Right lobe of liver (tissue), 6 donors: ENCODE results near the gene CDKL1. TPM values are rescaled to one million over a fixed set of nuclear protein-coding genes. Genes with fewer than 3 reads are reported as not detected.

ENCODE experiments used
- ATAC-seq, 4 donors: fragments of 200-7000 bp; cut with Tn5 transposase; one replicate each; pipeline ENCODE4 v1.9.1; 2020; ENCODE audit warnings: mild to moderate bottlenecking in 4 of 4, moderate library complexity in 4 of 4
- DNase-seq, 3 donors: peaks; one replicate each; pipeline ENCODE4 v3.0.0-alpha.2; 2020
- H3K27ac ChIP-seq, 3 donors: fragments of 200-600 bp; one replicate each; pipeline ENCODE4 v1.8.0; 2022
- H3K27me3 ChIP-seq, 2 donors: fragments of 200-600 bp; one replicate each; pipeline ENCODE4 v1.8.0; 2022
- H3K36me3 ChIP-seq, 4 donors: fragments of 200-600 bp; sonication (generic) in 1 of 4; one replicate each; pipeline versions ENCODE4 v1.5.1 to v1.8.0; 2017 to 2022; ENCODE audit warnings: control low read depth in 1 of 4
- H3K4me1 ChIP-seq, 4 donors: fragments of 200-600 bp; sonication (generic) in 1 of 4; one replicate each; pipeline versions ENCODE4 v1.5.1 to v1.8.0; 2017 to 2022; ENCODE audit warnings: control low read depth in 1 of 4
- H3K4me3 ChIP-seq, 3 donors: fragments of 200-600 bp; one replicate each; pipeline ENCODE4 v1.8.0; 2022
- H3K9me3 ChIP-seq, 4 donors: fragments of 200-600 bp; sonication (generic) in 1 of 4; one replicate each; pipeline versions ENCODE4 v1.5.1 to v1.8.0; 2017 to 2022; ENCODE audit warnings: control low read depth in 1 of 4
- CTCF ChIP-seq, 4 donors: fragments of 200-600 bp in 3 of 4; fragments of 450-650 bp in 1 of 4; IDR thresholded peaks; one replicate each; pipeline versions ENCODE4 v1.5.1 to v1.8.0; 2016 to 2022; ENCODE audit warnings: antibody characterized with exemption in 4 of 4, mild to moderate bottlenecking in 2 of 4
- POLR2A ChIP-seq: fragments of 450-650 bp; IDR thresholded peaks from one replicate; pipeline ENCODE4 v1.6.1; 2017; ENCODE audit warnings: antibody characterized with exemption, mild to moderate bottlenecking
- WGBS: methylation state at CpG from one replicate; pipeline ENCODE4 v1.1.6; 2018; ENCODE audit warnings: low coverage, low lambda C conversion rate; ENCODE audit not compliant: insufficient coverage; ENCODE audit errors: missing lambda C conversion rate; 5-methylcytosine and 5-hydroxymethylcytosine counted together
- intact Hi-C, 2 donors: fragments of 100-400 bp; cut with DNase I; formaldehyde crosslinking; loops; one replicate each; pipeline versions ENCODE4 v1.11.2 to v1.14.1; 2022
- total RNA-seq, 6 experiments: library from RNA; depleted of rRNA in 2 of 6; stranded (reverse); fragments of >200 nt in 2 of 6; fragmentation: NEBNext Ultra II Directional in 3 of 6; extraction: Animal tissue kit (Norgen Biotek cat#: 25700) in 3 of 6; gene quantifications; one replicate each; pipeline versions ENCODE4 v1.1.0 to v1.2.4, GENCODE V29; 2016 to 2023
- donor health status: DM: no; HTN: yes; CAD: no.
- donor health status: DM: no; HTN: no; CAD: no.
- donor health status: DM: no; HTN: no; CAD: no.
- donor health status: DM: no; HTN: yes; CAD: no.
- donor health status: DM: no; HTN: yes; CAD: no.

CDKL1 gene
- total RNA-seq, 6 experiments from 2014 or later = 1.1 to 4.5 (median 2.8) TPM

- DNase-seq (no peak), ATAC-seq (no peak)
- Histone ChIP-seq H3K4me1 (peaks cover 0 to 11% (median 0%) of the 10 kb centered on the region in 4 donors), H3K36me3 (no peaks in the 10 kb centered on the region), H3K27me3 (no peaks in the 10 kb centered on the region), H3K27ac (no peak overlapping the region), H3K4me3 (no peak overlapping the region), H3K9me3 (no peaks in the 10 kb centered on the region)
- intact Hi-C loops = no loop called here
- TF ChIP-seq CTCF (IDR thresholded peaks at IDR 0.05) = no peak
- TF ChIP-seq POLR2A = no peak
- no CpG with 5 or more reads among the region's 1 CpG for WGBS
Measured at GRCh38 chr14:50380455-50380854, 16.2 kb downstream of the CDKL1 start.

- no peak overlapping the region for H3K27ac ChIP-seq
- no peak overlapping the region for H3K4me3 ChIP-seq
- ATAC-seq = no peak
- intact Hi-C loops = no loop called here
- TF ChIP-seq CTCF (IDR thresholded peaks at IDR 0.05) = no peak
- no peak for TF ChIP-seq POLR2A
- DNase-seq = no peak
- H3K27me3 ChIP-seq = no peaks in the 10 kb centered on the region
- H3K9me3 ChIP-seq = no peaks in the 10 kb centered on the region
- H3K4me1 ChIP-seq = peaks cover 0 to 11% (median 0%) of the 10 kb centered on the region in 4 donors
- H3K36me3 ChIP-seq = no peaks in the 10 kb centered on the region
- WGBS = 83% methylated on average over 1 of the region's 2 CpGs
Measured at GRCh38 chr14:50379563-50379962, 17.1 kb downstream of the CDKL1 start.

GRCh38 chr14:50377550-50378085, 19.1 kb downstream of the CDKL1 start:
- TF ChIP-seq CTCF (IDR thresholded peaks at IDR 0.05) = no peak
- no peak for TF ChIP-seq POLR2A
- no peak overlapping the region for H3K27ac ChIP-seq
- intact Hi-C loops = no loop called here
- H3K9me3 ChIP-seq = no peaks in the 10 kb centered on the region
- WGBS = 74% methylated on average over 4 of the region's 4 CpGs
- peaks cover 0 to 11% (median 0%) of the 10 kb centered on the region in 4 donors for H3K4me1 ChIP-seq
- DNase-seq (no peak), ATAC-seq (no peak)
- H3K36me3 ChIP-seq = no peaks in the 10 kb centered on the region
- H3K27me3 ChIP-seq = no peaks in the 10 kb centered on the region
- H3K4me3 ChIP-seq = no peak overlapping the region

- H3K36me3 ChIP-seq = no peaks in the 10 kb centered on the region
- H3K4me1 ChIP-seq = peaks cover 0 to 2% (median 0%) of the 10 kb centered on the region in 4 donors
- DNase-seq (no peak), ATAC-seq (no peak)
- no peak overlapping the region for H3K27ac ChIP-seq
- no peaks in the 10 kb centered on the region for H3K9me3 ChIP-seq
- TF ChIP-seq POLR2A (no peak), CTCF (IDR thresholded peaks at IDR 0.05) (no peak)
- WGBS = no CpG with 5 or more reads among the region's 5 CpGs
- H3K27me3 ChIP-seq = no peaks in the 10 kb centered on the region
- no peak overlapping the region for H3K4me3 ChIP-seq
- intact Hi-C loops = no loop called here
Measured at GRCh38 chr14:50375760-50376159, 20.9 kb downstream of the CDKL1 start.

GRCh38 chr14:50373959-50374358, 22.7 kb downstream of the CDKL1 start:
- no peak for TF ChIP-seq CTCF (IDR thresholded peaks at IDR 0.05)
- no peak for TF ChIP-seq POLR2A
- Histone ChIP-seq H3K36me3 (no peaks in the 10 kb centered on the region), H3K9me3 (no peaks in the 10 kb centered on the region), H3K27me3 (no peaks in the 10 kb centered on the region), H3K4me3 (no peak overlapping the region), H3K4me1 (no peaks in the 10 kb centered on the region), H3K27ac (no peak overlapping the region)
- WGBS = 93% methylated on average over 3 of the region's 3 CpGs
- intact Hi-C loops = no loop called here
- DNase-seq (no peak), ATAC-seq (no peak)
